Activated T-cell treated with anti-CD3 and anti-CD28 coated beads, Interleukin-2, amount 50 U/mL, for 72 hours (primary cell): ENCODE data around the gene DDX1. TPM values are rescaled to one million over a fixed set of nuclear protein-coding genes. Genes with fewer than 3 reads are reported as not detected.

ENCODE experiments used
- total RNA-seq, 2 donors: library from RNA; stranded (reverse); gene quantifications; one replicate each; pipeline ENCODE4 v1.2.3, GENCODE V29; 2022

DDX1 gene
- total RNA-seq, 2 donors from 2014 or later: 55.8 to 56.0 TPM

Other genes with a start within 250 kb of the DDX1 start
- gene NBAS, start 30.5 kb upstream of the DDX1 start, total RNA-seq: 10 to 100 TPM; 45.9 to 50.8 TPM